Omental fat pad (tissue), 4 donors: ENCODE data around the gene KRT84. TPM values are rescaled to one million over a fixed set of nuclear protein-coding genes. Genes with fewer than 3 reads are reported as not detected.

ENCODE experiments used
- ATAC-seq: fragments of 150-250 bp; one replicate; pipeline ENCODE4 v1.9.1; 2016; ENCODE audit warnings: mild to moderate bottlenecking, moderate library complexity; ENCODE audit not compliant: low FRiP score
- DNase-seq: peaks from one replicate; pipeline ENCODE4 v3.0.0-alpha.2; 2019; ENCODE audit warnings: low spot score
- total RNA-seq, 4 donors: library from RNA; depleted of rRNA; stranded (reverse); fragments of >200 nt; gene quantifications; one replicate each; pipeline ENCODE4 v1.1.0, GENCODE V29; 2016
- TF ChIP-seq, protein P1 (sequence below), 3 donors: fragments of 450-650 bp; IDR thresholded peaks; one replicate each; pipeline ENCODE4 v1.5.1; 2016 to 2017; ENCODE audit warnings: antibody characterized with exemption in 3 of 3, mild to moderate bottlenecking in 3 of 3, moderate library complexity in 2 of 3

KRT84 gene
- total RNA-seq, 4 donors from 2014 or later = not detected

DNA sequence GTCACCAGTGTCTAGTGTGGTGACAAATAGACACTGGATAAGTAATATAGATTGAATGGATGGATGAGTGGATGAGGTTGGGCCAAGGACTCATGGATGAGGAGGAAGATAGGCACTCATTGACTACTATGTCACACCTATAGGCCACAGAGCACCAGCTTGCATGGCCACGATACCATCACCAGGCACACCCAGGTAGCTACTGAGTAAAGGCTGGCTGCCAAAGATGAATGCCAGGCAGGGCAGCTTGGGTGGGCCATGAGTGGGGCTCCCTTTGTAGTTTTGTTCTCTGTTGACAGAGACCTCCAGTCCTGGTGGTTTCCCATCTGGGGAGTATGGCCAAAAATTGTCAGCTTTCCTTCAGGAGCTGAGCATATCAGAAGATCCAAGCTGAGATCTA lies 53.1 kb downstream of the KRT84 start:
- TF ChIP-seq, protein P1, sequence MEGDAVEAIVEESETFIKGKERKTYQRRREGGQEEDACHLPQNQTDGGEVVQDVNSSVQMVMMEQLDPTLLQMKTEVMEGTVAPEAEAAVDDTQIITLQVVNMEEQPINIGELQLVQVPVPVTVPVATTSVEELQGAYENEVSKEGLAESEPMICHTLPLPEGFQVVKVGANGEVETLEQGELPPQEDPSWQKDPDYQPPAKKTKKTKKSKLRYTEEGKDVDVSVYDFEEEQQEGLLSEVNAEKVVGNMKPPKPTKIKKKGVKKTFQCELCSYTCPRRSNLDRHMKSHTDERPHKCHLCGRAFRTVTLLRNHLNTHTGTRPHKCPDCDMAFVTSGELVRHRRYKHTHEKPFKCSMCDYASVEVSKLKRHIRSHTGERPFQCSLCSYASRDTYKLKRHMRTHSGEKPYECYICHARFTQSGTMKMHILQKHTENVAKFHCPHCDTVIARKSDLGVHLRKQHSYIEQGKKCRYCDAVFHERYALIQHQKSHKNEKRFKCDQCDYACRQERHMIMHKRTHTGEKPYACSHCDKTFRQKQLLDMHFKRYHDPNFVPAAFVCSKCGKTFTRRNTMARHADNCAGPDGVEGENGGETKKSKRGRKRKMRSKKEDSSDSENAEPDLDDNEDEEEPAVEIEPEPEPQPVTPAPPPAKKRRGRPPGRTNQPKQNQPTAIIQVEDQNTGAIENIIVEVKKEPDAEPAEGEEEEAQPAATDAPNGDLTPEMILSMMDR (IDR thresholded peaks at IDR 0.05) = no peak
- no peak for ATAC-seq
- DNase-seq = no peak

DNA sequence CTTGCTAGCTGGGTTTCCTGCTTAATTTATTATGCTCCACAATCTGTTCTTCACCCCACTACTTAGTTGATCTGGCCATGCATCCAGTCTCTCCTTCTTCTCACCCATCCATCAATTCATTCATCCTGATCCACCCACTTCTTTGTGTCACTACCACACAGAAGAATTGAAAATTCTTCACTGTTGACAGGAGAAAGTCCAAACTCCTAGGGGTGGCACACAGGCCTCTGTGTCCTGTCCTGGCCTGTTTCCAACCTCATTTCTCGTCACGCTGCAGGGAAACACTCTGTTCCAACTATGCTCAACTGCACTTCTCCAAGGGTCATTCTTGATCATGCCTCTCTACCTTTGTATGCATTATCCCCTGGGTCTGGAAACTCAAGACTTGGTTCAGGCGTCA lies 53.6 kb downstream of the KRT84 start:
- DNase-seq = no peak
- no peak for ATAC-seq
- TF ChIP-seq, protein P1 (IDR thresholded peaks at IDR 0.05) = no peak

DNA sequence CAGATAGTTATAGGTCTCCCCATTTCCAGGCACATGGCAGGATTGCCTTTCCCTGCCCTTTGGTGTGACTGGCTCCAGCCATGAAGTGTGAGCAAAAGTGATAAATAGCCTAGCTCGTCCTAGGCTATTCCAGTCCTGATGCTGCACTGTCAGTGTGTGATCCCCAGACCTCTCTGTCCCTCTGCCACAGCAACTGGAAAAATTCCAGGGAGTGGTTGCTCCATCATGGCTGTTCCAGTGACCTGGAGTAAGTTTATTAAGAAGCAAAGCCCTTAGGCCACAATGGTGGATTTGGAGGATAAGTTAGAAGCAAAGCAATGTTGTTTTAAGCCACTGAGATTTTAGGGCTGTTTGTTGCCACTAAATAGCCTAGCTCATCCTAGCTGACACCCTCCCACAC lies 54.4 kb downstream of the KRT84 start:
- ATAC-seq = no peak
- DNase-seq = no peak
- TF ChIP-seq, protein P1 (IDR thresholded peaks at IDR 0.05) = no peak

DNA sequence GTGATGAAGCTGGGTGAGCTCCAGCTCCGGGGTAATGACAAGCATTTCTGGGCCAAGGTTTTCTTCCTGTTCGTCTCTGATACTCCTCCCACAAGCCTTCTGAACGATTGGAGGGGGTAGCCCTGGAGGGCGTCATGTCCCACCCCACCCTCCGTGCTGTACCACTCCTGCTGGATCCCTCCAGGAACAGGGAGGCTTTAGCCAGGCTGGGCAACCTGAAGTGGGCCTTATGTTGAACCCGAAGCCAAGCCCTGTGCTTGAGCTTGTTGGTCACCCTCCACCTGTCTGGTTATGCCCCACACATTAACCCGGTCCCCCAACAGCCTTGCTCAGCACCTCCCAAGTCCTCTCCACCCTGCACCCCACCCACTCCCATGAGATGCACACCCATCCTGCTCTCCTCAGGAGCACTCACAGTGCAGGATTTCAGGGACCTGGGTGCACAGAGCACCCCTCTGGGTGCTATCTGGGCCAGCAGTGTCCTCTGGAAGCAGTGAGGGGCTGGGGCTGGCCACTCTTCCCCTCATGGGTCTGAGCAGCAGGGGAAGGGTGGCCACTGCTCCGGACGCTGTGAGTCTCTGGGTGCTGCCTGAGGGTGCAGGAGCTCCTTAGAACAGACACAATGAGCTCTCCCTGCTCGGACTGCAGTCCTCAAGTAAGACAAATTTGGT lies 57.5 kb downstream of the KRT84 start:
- ATAC-seq = no peak
- no peak for DNase-seq
- TF ChIP-seq, protein P1 (IDR thresholded peaks at IDR 0.05) = no peak

Other genes starting within 250 kb of the KRT84 start
- gene KRT80, start 193.6 kb downstream of the KRT84 start, total RNA-seq = 1 to 10 TPM in 1 of 4 donors, under 1 TPM in 2, not detected in 1; 0.37 to 5.5 (median 0.75) TPM
- 100 to 1,000 TPM in 3 of 4 donors, 1 to 10 TPM in 1; 2.5 to 248 (median 111) TPM for gene KRT7, start 152.4 kb downstream of the KRT84 start, total RNA-seq
- gene KRT86, start 111.0 kb downstream of the KRT84 start, total RNA-seq = under 1 TPM in 1 of 4 donors, not detected in 3; 0.37 TPM
- not detected for gene KRT81, start 94.1 kb downstream of the KRT84 start, total RNA-seq
- not detected for gene KRT83, start 64.3 kb downstream of the KRT84 start, total RNA-seq
- not detected for gene KRT85, start 18.2 kb downstream of the KRT84 start, total RNA-seq
- gene KRT82, start 20.7 kb upstream of the KRT84 start, total RNA-seq = not detected
- gene KRT75, start 48.7 kb upstream of the KRT84 start, total RNA-seq = not detected
- under 1 TPM in 2 of 4 donors, not detected in 2; 0.24 to 0.46 TPM for gene KRT6B, start 66.5 kb upstream of the KRT84 start, total RNA-seq
- not detected for gene KRT6C, start 88.2 kb upstream of the KRT84 start, total RNA-seq
- gene KRT6A, start 107.6 kb upstream of the KRT84 start, total RNA-seq = 10 to 100 TPM in 2 of 4 donors, 1 to 10 TPM in 2; 3.3 to 40.7 (median 8.4) TPM
- 10 to 100 TPM in 3 of 4 donors, 1 to 10 TPM in 1; 3.6 to 59.0 (median 14.4) TPM for gene KRT5, start 134.7 kb upstream of the KRT84 start, total RNA-seq
- gene KRT71, start 167.5 kb upstream of the KRT84 start, total RNA-seq = not detected
- gene KRT74, start 188.2 kb upstream of the KRT84 start, total RNA-seq = not detected
- gene KRT72, start 215.8 kb upstream of the KRT84 start, total RNA-seq = under 1 TPM in 1 of 4 donors, not detected in 3; 0.31 TPM
- not detected for gene KRT73, start 232.9 kb upstream of the KRT84 start, total RNA-seq